HFF-Myc (cell line): ENCODE results near the gene CA5A.

ENCODE experiments used
- DNase-seq: peaks from one replicate; pipeline ENCODE4 v3.0.0-alpha.2; 2011; ENCODE audit warnings: low read depth; ENCODE audit errors: extremely low read depth
- H3K4me3 ChIP-seq: replicated peaks from 2 replicates; pipeline ENCODE4 v1.5.1; 2011; ENCODE audit warnings: low read depth, mild to moderate bottlenecking, control low read depth, low read length
- TF ChIP-seq, protein P1 (sequence below): IDR thresholded peaks from 2 replicates; pipeline ENCODE4 v1.5.1; 2012; ENCODE audit warnings: mild to moderate bottlenecking, low read depth, low read length, control low read depth; ENCODE audit errors: missing control alignments

The CA5A gene

DNA sequence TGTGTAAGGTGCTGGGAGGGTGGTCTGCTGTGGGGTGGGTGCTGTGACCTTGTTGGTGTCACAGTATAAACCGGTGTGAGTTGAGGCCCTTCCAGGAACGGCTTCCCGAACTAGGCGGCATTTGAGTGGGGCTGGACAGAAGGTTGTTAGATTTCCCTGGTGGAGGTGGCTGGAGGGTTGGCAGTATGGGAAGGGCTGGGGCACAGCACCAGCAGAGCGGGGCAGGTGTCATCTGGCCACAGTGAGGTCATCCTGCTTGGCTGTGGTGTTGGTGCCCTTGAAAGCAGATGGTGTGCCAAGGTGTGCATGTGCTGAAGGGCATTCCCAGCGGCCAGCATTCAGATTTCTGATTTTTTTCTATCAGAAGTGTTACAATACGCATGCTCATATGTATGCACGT, 43.0 kb upstream of the CA5A start:
- TF ChIP-seq, protein P1, sequence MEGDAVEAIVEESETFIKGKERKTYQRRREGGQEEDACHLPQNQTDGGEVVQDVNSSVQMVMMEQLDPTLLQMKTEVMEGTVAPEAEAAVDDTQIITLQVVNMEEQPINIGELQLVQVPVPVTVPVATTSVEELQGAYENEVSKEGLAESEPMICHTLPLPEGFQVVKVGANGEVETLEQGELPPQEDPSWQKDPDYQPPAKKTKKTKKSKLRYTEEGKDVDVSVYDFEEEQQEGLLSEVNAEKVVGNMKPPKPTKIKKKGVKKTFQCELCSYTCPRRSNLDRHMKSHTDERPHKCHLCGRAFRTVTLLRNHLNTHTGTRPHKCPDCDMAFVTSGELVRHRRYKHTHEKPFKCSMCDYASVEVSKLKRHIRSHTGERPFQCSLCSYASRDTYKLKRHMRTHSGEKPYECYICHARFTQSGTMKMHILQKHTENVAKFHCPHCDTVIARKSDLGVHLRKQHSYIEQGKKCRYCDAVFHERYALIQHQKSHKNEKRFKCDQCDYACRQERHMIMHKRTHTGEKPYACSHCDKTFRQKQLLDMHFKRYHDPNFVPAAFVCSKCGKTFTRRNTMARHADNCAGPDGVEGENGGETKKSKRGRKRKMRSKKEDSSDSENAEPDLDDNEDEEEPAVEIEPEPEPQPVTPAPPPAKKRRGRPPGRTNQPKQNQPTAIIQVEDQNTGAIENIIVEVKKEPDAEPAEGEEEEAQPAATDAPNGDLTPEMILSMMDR: no peak
- no peak overlapping the region for H3K4me3 ChIP-seq
- no peak for DNase-seq

DNA sequence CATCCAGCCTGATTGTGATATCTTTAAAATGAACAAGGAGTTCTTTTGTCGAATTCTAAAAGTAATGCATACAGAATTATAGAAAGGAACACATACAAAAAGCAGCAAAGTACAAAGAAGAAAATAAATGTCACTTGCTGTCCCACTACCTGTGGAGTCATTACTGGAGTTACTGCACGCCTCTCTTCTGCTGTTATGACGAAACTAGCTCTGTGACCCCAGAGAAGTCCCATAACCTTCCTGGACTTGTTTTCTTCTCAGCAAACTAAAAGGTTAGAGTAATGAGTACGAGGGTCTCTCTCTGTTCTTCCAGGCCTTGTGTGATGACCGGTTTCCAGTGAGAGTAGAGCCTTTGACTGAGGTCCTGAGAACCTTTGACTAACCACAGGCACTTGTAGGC, 41.8 kb upstream of the CA5A start:
- TF ChIP-seq, protein P1: no peak

DNA sequence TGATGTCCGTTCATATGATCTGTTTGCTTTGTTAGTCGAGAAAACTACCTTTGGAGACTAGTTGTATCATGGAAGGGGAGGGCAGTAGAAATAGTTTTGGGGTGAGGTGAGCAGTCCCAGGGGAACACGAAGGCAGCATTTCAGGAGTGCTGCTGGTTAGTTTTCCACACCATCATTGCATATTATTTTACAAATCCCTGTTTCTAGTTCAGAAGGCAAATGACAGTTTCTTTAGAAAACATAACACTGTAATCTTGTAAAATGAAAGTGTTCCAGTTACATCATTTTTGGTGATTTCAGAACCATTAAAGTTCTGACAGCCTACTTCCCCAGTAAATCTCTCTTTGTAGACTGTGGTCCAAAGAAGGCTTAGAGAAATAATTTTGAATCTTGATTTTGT, 40.3 kb upstream of the CA5A start:
- TF ChIP-seq, protein P1: no peak
- no peak overlapping the region for H3K4me3 ChIP-seq
- DNase-seq: no peak

More for the DNA sequence above, 41.8 kb upstream of the CA5A start:
- H3K4me3 ChIP-seq: no peak overlapping the region
- DNase-seq: no peak

DNA sequence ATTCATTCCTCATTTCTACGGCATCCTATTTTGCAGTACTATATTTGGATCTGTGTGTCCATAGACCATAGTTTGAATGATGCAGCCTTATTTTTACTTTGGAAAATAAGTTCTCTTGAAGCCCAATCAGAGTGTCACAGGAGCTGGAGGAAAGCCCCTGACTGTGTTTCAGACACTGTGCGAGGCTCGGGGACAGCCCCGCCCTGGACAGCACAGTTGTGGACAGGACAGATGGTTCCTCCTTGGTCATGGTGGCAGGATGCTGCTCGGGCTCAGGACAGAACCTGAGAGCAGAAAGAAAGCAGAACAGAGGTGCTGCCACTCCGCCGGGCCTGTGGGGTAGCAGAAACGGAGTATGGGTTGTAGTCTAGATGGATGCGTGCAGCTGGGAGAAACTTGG, 37.8 kb upstream of the CA5A start:
- TF ChIP-seq, protein P1: no peak

DNA sequence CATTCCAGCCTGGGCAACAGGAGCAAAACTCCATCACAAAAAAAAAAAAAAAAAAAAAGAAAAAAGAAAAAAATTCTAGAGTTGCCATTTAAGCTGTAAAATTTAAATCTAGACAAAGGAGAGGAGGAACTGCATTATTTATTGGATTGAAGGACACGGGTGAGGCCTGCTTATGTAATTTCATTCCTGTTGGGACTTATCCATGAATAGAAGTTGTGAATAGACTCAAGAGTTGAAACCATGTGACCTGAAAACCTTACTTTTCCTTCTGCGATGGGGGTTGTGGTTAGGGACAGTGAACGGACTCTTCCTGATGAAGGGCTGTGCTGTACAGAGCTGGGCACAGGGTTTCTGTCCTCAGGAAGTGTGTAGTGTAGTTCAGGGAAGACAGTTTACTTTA, 37.4 kb upstream of the CA5A start:
- no peak overlapping the region for H3K4me3 ChIP-seq
- TF ChIP-seq, protein P1: no peak
- no peak for DNase-seq

More for the DNA sequence above, 37.8 kb upstream of the CA5A start:
- no peak for DNase-seq
- H3K4me3 ChIP-seq: no peak overlapping the region

DNA sequence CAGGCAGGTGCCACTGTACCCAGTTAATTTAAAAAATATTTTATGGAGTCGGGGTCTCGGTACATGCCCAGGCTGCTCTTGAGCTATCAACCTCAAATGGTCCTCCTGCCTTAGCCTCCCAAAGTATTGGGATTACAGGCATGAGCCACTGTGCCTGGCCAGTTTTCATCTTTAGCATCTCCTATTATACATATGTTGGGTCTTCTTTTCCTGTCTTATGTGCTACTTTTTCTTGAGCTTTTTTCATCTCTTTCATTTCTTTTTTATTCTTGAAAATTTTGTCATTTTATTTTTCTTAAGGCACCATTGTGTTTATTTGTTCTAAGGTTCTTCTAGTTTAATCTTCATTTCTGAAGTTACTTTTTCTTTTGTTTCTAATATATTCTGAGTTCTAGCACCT, 35.6 kb upstream of the CA5A start:
- TF ChIP-seq, protein P1: no peak
- no peak for DNase-seq
- H3K4me3 ChIP-seq: no peak overlapping the region

DNA sequence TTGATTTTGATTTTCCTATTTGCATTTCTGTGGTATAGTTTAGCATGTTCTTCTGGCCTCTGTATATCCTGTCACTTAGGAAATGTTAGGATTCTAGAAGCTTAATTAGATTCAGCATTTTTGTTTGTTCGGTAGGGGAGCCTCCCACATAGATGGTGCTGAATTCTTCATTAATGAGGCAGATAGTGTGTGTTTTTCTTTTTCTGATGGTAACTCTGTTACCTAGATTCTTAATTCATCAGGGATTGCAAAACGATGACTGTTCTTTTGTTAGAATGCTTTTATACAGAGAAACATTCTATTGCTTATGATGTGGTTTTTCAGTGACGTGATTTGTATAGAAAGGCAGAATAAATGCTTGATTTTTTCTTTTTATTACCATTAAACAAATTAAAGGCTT, 33.9 kb upstream of the CA5A start:
- no peak for DNase-seq
- TF ChIP-seq, protein P1: no peak
- no peak overlapping the region for H3K4me3 ChIP-seq
